H1 (cell line): ENCODE measurements around the gene SCARB1. TPM values are rescaled to one million over a fixed set of nuclear protein-coding genes. Genes with fewer than 3 reads are reported as not detected.
A peak's percentile ranks its signal among the peaks of the same experiment; 100 is the strongest.

Source experiments
- BRCA1 ChIP-seq: IDR thresholded peaks from 2 replicates; pipeline ENCODE4 v1.6.1; 2012; ENCODE audit warnings: low read depth, low read length, improper control_type of control experiment
- JUN ChIP-seq: IDR thresholded peaks from 2 replicates; pipeline ENCODE4 v1.6.1; 2011; ENCODE audit warnings: low read depth, mild to moderate bottlenecking, improper control_type of control experiment, low read length
- RAD21 ChIP-seq, 2 experiments: IDR thresholded peaks in 1 of 2; conservative IDR thresholded peaks in 1 of 2; 2 replicates each; pipeline ENCODE4 v1.6.1; 2011; ENCODE audit warnings: low read depth in 2 of 2, low read length in 2 of 2, improper control_type of control experiment in 1 of 2, inconsistent platforms in 1 of 2, mild to moderate bottlenecking in 1 of 2, moderate library complexity in 1 of 2
- polyA plus RNA-seq, 7 experiments: library from polyadenylated mRNA; depleted of rRNA in 3 of 7; stranded (reverse) in 5 of 7; unstranded in 2 of 7; fragments of >200 nt in 5 of 7; fragments of 200-250 nt in 2 of 7; gene quantifications; 1 replicate in 5 of 7; 2 replicates in 1 of 7; 4 replicates in 1 of 7; pipeline versions ENCODE4 v1.2.1 to v1.2.3, GENCODE V29; 2011 to 2013; ENCODE audit warnings: missing spikeins in 2 of 7, mixed read lengths in 2 of 7
- total RNA-seq: library from RNA; stranded (reverse); fragmentation: NEBNext Ultra II Directional; extraction: Animal tissue kit (Norgen Biotek cat#: 25700); gene quantifications from 2 replicates; pipeline ENCODE4 v1.2.1, GENCODE V29; 2021
- TF ChIP-seq, protein P1 (sequence below): IDR thresholded peaks from 2 replicates; pipeline ENCODE4 v1.6.1; 2011; ENCODE audit warnings: low read length, improper control_type of control experiment
- TF ChIP-seq, protein P2 (sequence below): IDR thresholded peaks from 2 replicates; pipeline ENCODE4 v1.6.1; 2012; ENCODE audit warnings: inconsistent platforms

Gene SCARB1
- total and polyA plus RNA-seq, 2 of the 8 experiments (the other 6 are each of a cell fraction or from before 2014, with no cell fraction given), result 45.3 to 57.1 TPM

DNA sequence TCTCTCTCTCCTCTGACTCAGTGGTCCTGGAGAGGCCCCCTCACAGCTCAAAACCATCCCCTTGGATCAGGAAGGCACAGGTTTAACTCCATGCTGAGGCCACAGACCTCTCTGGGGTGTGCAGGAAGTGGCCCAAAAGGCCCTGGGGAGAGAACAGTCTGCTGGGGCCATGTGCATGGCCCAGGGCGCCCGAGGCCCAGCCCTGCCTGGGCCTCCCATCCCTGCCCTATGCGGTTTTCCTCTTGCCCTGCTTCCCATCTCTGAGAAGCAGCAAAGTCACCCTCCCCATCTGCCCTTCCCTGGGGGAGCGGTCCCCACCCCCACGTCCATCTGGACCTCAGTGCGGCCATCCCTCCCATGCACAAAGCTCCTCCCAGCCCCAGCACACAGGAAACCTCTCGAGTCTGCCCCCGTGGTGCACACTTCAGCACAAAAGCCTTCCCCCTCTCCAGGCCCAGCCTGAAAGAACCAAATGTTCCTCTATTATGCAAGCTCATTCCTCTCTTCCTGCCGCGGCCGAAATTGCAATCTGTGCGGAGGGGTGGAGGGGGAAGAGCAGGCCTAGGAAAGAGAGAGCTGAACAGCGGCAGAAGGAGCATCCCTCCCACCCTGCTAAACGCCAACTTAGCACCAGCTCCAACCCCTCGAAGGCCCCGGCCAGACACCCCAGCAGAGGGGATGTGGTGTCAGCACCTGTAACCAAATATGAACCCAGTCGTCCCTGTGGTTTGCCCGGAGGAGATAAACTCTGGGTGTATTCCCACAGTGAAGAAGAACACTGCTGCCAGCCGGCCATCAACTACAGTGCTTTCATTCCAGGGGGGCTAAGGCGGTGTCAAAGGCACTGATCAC, 108.5 kb downstream of the SCARB1 start (continued):
- TF ChIP-seq BRCA1, result no peak
- TF ChIP-seq, protein P1, sequence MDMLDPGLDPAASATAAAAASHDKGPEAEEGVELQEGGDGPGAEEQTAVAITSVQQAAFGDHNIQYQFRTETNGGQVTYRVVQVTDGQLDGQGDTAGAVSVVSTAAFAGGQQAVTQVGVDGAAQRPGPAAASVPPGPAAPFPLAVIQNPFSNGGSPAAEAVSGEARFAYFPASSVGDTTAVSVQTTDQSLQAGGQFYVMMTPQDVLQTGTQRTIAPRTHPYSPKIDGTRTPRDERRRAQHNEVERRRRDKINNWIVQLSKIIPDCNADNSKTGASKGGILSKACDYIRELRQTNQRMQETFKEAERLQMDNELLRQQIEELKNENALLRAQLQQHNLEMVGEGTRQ, result 0 out of 2 replicates have a peak, but pooled peaks have one; percentile 6
- no peak for TF ChIP-seq RAD21 (IDR thresholded peaks at IDR 0.05 in 1 of 2, conservative IDR thresholded peaks at IDR 0.05 in 1 of 2; ENCODE audit: low read depth in 2 of 2, low read length in 2 of 2)
- TF ChIP-seq JUN, result no peak
- TF ChIP-seq, protein P2, sequence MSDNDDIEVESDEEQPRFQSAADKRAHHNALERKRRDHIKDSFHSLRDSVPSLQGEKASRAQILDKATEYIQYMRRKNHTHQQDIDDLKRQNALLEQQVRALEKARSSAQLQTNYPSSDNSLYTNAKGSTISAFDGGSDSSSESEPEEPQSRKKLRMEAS, result peak; percentile 24; the same call in 1 of the 2 replicates
